EL (cell line): ENCODE results near the gene UQCC2.
A peak's percentile ranks its signal among the peaks of the same experiment; 100 is the strongest.

ENCODE experiments used
- DNase-seq: peaks from one replicate; pipeline ENCODE4 v3.0.0-alpha.2; 2016

UQCC2 gene

GRCh38 chr6:33711140-33712129, at the start of gene UQCC2:
UQCC2 (minus strand) TSS chr6:33711700; CDS start chr6:33711686, 14 bp downstream.
- peak; percentile 97 for DNase-seq

GRCh38 chr6:33759887-33760629, 48.6 kb upstream of the UQCC2 start:
- no peak for DNase-seq

- DNase-seq: no peak
Measured at GRCh38 chr6:33758815-33759216, 47.3 kb upstream of the UQCC2 start.

- DNase-seq: no peak
Measured at GRCh38 chr6:33757906-33758305, 46.4 kb upstream of the UQCC2 start.

- no peak for DNase-seq
Measured at GRCh38 chr6:33757113-33757512, 45.6 kb upstream of the UQCC2 start.

GRCh38 chr6:33756211-33756954, 44.9 kb upstream of the UQCC2 start:
- DNase-seq: no peak

- DNase-seq: no peak
Measured at GRCh38 chr6:33755070-33755869, 43.8 kb upstream of the UQCC2 start.

GRCh38 chr6:33754222-33754621, 42.7 kb upstream of the UQCC2 start:
- DNase-seq: no peak

- DNase-seq: no peak
Measured at GRCh38 chr6:33752646-33753015, 41.1 kb upstream of the UQCC2 start.

- DNase-seq: no peak
Measured at GRCh38 chr6:33751771-33752645, 40.5 kb upstream of the UQCC2 start.

- DNase-seq: no peak
Measured at GRCh38 chr6:33750244-33750991, 38.9 kb upstream of the UQCC2 start.

GRCh38 chr6:33749401-33749800, 37.9 kb upstream of the UQCC2 start:
- no peak for DNase-seq

- no peak for DNase-seq
Measured at GRCh38 chr6:33748841-33749240, 37.3 kb upstream of the UQCC2 start.

GRCh38 chr6:33747823-33748222, 36.3 kb upstream of the UQCC2 start:
- no peak for DNase-seq

- no peak for DNase-seq
Measured at GRCh38 chr6:33746651-33747100, 35.2 kb upstream of the UQCC2 start, which contains the start of gene IP6K3. IP6K3 (minus strand) TSS chr6:33746905; CDS start chr6:33735476, 11,429 bp downstream.

GRCh38 chr6:33746036-33746600, 34.6 kb upstream of the UQCC2 start:
- peak; percentile 87 for DNase-seq

GRCh38 chr6:33745548-33745947, 34.0 kb upstream of the UQCC2 start:
- DNase-seq: peak; percentile 18

- DNase-seq: peak; percentile 16
Measured at GRCh38 chr6:33744895-33745546, 33.5 kb upstream of the UQCC2 start.
